GM12891 (cell line): ENCODE measurements around the gene SERF2.
"Not testable (repeated sequence)": the region's sequence is repeated elsewhere in the genome, so short reads cannot be mapped to it uniquely, and the experiment has no call there.

Source experiments
- DNase-seq: peaks from one replicate; pipeline ENCODE4 v3.0.0; 2011; ENCODE audit warnings: low spot score; ENCODE audit not compliant: insufficient read length
- FAIRE-seq: peaks from 2 replicates; lab custom pipeline; 2011; peaks lifted over from hg19 to GRCh38; lab: Jason Lieb, UNC
- PAX5 ChIP-seq: IDR thresholded peaks from 2 replicates; pipeline ENCODE4 v1.6.1; 2011; ENCODE audit warnings: low read length, moderate library complexity, mild to moderate bottlenecking; ENCODE audit not compliant: insufficient read depth, severe bottlenecking
- POLR2A ChIP-seq: IDR thresholded peaks from 2 replicates; pipeline ENCODE4 v1.6.1; 2011; ENCODE audit warnings: low read depth, low read length, control low read depth
- POLR2AphosphoS5 ChIP-seq: IDR thresholded peaks from 2 replicates; pipeline ENCODE4 v1.6.1; 2011; ENCODE audit warnings: low read depth, low read length, control low read depth
- POU2F2 ChIP-seq: IDR thresholded peaks from 2 replicates; pipeline ENCODE4 v1.6.1; 2011; ENCODE audit warnings: low read depth, mild to moderate bottlenecking, control low read depth, low read length, moderate library complexity
- SPI1 ChIP-seq: IDR thresholded peaks from 2 replicates; pipeline ENCODE4 v1.6.1; 2011; ENCODE audit warnings: low read depth, low read length, control low read depth
- TAF1 ChIP-seq: IDR thresholded peaks from 2 replicates; pipeline ENCODE4 v1.6.1; 2011; ENCODE audit warnings: low read depth, low read length, control low read depth

The SERF2 gene

GRCh38 chr15:43829951-43830540 lies 37.9 kb downstream of the SERF2 start:
- not testable (repeated sequence) for DNase-seq, FAIRE-seq
- TF ChIP-seq POU2F2 = peak; percentile 68; the same call in 1 of the 2 replicates

- DNase-seq, FAIRE-seq: not testable (repeated sequence)
Measured at GRCh38 chr15:43830691-43831275, 38.7 kb downstream of the SERF2 start.

GRCh38 chr15:43831519-43832052 lies 39.5 kb downstream of the SERF2 start:
- not testable (repeated sequence) for DNase-seq, FAIRE-seq

GRCh38 chr15:43832485-43832884 lies 40.4 kb downstream of the SERF2 start:
- FAIRE-seq, DNase-seq: not testable (repeated sequence)

- DNase-seq (no peak), FAIRE-seq (no peak)
- TF ChIP-seq POLR2AphosphoS5 = no peak
- TF ChIP-seq TAF1 = no peak
- no peak for TF ChIP-seq POLR2A
- TF ChIP-seq SPI1 = no peak
- TF ChIP-seq POU2F2 = no peak
- TF ChIP-seq PAX5 = no peak
Measured at GRCh38 chr15:43845421-43845820, 53.3 kb downstream of the SERF2 start.
